ENCODE measurements around the gene TEAD1.

TEAD1 gene

DNA sequence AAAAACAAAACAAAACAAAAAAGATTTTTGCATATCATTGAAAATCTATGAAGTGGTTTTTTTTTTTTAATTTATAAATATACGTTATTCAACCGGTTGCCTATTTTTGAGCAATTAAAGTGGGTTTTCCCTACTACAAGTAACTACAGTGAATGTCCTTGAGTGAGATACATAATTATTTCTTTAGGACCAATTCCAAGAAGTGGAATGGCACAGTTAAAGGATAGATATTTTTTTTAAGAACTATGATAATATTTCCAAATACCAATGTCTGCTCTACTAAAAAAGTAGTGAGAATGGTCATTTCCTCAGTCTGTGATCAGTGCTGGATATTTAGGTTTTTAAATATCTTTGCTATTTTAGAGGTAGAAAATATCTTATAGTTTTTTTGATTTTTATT lies 118.8 kb downstream of the TEAD1 start:
- DNase-seq = no peak

DNA sequence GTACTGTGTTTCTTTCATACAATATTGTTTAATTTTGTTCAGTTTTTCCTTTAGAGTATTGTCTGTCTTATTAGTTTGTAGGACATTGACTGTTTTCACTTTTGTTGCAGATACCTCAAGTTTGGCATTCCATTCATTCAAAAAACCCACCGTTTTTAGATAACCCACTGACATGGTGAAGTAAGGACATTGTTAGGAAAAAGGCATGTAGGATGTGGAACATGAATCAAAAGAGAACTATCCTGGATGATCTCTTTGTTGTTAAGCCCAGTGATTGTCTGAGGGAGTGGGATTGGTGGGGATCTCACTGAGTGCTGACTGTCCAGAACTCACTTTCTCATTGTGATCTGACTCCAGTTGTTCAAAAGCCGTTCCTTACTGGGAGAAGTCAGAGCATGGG lies 119.3 kb downstream of the TEAD1 start:
- DNase-seq = no peak

DNA sequence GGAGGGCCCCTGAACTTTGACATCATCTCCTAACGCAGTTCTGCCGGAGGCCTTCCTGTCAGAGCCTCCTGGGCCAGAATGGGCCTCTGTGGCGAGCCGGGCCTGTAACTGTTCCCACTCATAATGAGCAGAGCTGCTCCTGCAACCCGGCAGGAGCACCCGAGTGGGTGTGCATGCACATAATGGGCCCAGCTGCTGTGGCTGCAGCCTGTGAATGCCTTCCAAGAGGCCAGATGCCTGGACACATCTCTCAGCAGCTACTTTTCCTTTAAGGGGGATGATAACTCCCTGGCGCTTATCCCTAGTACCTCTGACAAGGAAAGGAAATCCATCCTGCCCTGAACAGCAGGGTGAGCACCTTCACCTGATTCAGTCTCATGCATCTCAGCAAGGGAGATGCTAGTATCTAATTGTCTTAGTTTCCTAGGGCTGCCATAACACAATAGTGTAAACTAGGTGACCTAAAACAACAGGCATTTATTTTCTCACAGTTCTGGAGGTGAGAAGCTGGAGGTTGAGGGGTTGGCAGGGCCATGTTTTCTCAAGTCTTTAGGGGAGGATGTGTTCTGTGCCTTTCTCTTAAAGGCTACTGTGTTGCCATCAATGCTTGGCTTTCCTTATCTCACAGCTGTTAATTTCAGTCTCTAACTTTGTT lies 120.5 kb downstream of the TEAD1 start:
- no peak for DNase-seq

DNA sequence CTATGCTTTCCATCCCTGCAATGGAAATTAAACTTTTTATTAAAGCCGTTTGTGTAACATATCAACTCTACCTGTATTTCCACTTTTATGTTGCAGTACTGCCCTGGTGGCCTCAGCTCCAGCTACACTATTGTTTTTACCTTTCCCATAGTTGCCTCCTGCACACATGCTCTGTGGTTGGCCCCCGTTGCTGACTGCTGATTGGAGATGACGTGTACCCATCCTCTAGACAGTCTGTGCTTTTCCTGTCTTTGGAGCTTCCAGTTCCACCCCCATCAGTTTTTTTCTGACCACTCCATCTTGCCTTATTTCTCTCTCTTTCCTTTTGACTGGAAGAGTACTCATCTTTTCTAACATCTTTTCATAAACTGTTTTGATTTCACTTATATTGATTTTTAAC lies 123.8 kb downstream of the TEAD1 start:
- no peak for DNase-seq

DNA sequence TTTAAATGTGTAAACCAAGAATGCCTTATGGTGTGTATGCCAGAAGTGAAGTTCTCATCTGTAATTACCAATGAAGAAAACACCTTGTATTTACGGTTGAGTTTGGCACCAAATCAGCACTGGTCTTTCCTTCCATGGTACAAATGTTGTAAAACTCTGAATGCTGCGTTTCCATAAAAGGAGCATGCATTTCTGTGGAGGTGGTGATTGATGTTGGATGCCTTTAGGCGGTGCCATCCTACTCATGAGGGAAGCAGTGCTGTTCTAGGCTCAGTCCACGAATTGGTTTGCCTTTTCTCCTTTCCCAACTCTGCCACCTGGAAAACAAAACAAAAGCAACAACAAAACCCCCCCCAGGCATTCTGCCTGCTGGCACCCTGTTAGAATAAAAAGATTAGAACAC lies 124.4 kb downstream of the TEAD1 start:
- no peak for DNase-seq

DNA sequence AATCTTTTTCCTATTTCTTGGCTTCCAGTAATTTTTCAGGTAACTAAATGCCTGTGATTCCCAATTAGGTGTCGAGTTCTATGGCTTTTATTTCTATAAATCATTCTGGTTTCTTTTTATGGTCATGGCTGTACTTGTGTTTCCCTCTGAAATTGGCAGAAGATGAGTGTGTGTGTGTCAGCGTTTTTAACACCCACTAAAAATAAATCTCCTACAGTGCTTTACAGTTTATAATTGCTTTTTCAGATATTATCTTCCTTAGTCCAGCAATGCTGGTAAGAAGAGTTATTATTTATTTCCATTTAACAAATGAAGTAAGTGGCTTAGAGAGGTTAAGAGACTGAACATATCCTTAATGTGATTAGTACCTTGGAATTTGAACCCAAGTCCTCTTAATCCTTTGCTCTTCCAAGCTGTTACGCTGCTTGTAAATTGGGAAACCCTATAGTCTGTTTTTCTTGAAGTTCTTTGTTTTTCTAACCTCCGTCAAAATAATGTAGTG lies 125.2 kb downstream of the TEAD1 start:
- no peak for DNase-seq

DNA sequence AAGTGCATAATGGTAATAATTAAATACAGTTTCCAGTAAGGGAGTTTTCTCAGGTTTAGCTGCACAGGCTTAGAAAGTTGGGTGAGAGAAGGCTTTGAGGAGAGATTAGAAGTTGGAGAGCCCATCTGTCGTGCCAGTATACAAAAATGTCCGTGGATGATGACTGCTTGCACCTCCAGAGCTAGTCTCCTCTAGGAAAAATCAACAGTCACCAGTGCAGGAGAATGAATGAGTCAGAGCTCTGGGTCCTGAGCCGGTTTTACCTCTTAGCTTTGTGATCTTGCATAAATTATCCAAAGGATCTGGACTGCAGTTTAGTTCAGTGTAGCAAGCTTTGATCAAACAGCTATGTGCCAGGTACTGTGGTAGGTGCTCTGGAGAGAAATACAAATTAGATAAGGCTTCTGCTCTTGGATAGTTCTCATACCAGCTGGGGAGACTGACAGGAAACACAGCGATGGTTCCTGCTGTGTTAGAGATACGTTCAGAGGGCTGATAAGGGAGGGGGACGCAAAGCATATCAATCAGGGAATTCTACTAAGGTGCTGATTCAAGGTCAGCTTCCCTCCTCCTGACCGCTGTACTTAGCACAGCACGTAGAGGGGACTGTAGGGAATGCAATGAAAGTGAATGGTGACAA lies 125.9 kb downstream of the TEAD1 start:
- no peak for DNase-seq

DNA sequence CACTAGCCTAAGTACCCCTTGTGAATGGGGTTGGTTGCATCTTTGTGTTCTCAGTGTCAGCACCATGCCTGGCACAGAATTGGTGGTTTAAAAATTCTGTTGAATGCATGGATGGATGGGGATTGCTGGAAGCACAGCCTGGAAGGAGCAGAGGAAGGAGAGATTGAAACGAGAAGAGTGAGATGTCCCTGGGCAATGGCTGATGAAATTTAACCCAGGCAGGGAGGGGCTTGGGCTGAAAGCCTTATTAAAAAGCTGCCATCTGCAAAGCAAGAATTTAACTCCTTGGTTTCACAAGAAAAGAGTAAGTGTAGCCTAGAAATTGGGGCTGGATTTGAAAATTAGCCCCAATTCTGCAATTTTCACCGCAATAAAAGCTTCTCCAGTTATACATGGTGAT lies 126.7 kb downstream of the TEAD1 start:
- DNase-seq = no peak

DNA sequence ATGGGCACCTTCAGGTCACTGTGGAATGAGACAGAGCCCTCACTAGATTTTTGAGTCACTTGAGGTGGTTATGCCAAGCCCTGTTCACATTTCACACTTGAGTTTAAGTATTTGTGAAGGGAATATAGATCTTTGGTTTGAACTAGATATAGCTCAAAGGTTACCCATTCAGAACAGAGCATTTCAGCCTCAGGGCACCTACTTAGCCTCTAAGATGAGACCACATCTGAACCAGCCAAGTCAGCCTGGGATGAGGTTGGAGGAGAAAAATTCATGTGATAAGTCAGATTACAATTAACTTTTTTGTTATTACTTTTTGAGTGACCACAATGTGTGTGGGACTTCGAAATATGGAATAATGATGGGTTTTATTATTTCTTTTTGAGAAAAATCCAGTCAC lies 127.8 kb downstream of the TEAD1 start:
- DNase-seq = no peak

DNA sequence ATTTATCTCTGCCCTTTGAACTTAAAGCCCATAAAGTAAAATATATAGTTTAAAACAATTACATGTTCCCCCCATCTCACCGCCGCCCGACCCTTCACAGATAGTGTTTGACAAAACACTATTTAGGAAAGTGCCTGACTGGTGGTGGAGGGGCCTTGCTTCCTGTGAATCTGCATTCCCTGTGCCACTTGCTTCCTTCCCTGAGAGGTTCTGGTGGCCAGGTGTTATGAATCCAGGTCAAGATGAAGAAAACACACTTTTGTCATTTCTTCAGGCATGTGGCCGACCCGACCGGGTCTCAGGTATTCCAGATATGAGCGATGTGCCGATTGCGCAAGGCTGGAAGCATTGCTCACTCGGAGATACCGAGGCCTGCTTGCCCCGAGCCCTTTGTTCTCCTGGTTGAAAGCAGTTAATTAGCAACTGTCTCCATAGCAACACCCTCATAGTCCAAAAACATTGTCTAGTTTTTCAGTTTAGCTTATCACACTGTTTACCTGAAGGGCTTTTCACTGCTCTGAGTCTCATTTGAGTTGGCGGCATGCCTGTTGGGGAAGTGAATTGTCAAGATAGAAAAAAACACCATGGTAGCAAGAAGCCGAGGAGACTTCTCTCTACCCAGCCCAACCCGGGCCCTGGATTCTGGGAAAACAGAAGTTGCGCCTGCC lies 128.3 kb downstream of the TEAD1 start:
- no peak for DNase-seq

DNA sequence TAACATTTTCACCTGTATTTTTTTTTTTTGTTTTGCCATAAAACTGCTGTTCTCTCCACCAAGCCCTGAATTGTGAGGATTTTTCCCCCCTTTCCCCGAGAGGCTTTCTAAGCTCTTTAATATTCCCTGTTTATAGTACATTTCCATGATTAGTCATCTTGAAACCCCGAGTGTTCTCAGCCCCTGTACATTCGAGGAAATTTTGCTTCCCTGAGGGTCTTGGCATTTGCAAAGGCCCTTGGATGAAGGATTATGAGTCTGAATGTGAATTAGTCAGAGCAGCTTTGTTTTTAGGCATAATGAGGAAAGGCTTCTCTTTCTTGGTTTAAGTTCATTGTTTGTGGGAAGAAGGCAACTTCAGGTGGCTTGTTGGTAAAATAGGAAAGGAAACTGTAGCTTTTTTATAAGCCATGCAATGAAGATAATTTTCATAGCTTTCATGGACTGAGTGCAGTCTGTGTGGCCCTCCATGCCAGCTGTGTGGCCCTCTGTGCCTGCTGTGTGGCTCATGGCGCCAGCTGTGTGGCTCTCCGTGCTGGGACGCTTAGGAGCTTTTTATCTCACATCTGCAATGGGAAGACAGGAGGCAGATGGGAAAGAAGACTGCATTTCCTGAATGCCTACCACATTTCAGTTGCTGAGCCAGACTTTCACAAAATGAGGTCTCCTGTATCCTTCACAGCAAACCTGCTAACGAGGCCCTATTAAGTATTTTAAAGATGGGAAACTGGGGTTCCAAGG lies 129.0 kb downstream of the TEAD1 start:
- no peak for DNase-seq

DNA sequence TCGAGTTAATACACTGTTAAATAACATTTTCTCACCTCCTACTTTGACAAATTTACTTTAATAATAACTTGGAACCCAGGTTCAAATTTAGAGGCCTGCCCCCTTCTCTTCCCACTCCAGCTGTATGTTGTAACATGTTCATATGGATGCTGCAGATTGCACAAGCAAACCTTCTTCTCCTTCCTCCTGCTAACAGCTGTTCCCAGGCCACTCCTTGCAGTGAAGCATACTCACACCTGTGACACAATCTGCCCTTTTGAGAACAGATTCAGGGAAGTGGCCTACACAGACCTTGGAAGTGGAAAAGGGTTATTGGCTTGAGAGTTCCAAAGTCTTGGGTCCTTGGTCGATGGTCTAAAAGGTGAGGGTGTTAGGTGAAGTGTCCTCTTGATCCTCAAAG lies 131.9 kb downstream of the TEAD1 start:
- no peak for DNase-seq

DNA sequence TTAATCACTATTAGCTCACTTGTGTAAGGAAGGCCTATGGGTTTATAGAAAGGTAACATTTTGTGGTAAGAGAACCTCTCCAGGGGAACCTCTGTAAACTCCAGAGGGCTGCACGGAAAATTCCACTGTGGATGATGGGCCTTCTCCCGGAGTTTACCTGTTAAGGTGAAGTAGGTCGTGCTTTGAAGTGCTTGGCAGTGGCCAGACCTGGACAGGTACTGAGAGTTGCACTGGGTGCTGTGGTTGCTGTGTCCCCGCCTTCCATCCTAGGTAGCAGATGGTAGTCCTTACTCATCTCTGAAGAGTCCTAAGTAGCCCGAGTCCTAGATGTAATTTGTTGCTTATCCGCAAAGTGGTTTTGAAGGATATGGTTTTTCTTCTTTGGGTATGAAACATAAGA lies 133.4 kb downstream of the TEAD1 start:
- DNase-seq = no peak

DNA sequence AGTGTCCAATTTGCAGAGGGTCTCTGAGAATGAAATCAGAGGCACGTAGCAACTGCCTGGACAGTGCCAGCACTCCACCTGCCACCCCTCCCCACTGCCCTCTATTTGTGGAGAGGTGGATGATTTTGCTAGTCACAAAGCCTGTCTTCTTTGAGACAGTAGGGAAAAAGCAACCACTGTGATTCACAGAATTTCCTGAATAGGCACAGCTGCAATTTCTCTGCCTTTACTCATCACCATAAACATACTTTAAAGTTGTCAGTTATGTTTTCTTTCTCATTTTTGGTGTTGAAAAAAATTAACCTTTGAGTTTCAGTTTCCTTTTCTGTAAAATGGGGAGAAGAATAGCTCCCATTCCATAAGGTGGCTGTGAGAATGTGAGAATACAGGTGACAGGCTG lies 134.3 kb downstream of the TEAD1 start:
- no peak for DNase-seq

DNA sequence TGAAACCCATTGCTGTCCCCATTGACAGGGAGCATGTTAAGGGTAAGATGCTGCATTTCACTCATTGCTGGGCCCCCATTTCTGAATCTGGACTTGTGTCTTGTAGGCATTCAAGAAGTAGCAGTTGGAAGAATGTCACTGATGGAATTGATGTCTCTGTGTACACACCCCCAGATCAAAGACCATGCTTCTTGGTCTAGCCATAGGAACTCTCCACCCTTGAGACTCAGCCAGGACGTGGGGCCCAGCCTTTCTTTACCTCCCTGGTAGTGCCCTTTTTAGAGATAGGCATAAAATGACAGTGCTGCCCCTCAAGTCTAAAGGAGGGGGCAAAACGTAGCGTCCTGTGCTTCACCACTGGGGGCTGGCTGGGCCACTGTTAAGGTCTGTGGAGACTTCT lies 135.1 kb downstream of the TEAD1 start:
- no peak for DNase-seq

DNA sequence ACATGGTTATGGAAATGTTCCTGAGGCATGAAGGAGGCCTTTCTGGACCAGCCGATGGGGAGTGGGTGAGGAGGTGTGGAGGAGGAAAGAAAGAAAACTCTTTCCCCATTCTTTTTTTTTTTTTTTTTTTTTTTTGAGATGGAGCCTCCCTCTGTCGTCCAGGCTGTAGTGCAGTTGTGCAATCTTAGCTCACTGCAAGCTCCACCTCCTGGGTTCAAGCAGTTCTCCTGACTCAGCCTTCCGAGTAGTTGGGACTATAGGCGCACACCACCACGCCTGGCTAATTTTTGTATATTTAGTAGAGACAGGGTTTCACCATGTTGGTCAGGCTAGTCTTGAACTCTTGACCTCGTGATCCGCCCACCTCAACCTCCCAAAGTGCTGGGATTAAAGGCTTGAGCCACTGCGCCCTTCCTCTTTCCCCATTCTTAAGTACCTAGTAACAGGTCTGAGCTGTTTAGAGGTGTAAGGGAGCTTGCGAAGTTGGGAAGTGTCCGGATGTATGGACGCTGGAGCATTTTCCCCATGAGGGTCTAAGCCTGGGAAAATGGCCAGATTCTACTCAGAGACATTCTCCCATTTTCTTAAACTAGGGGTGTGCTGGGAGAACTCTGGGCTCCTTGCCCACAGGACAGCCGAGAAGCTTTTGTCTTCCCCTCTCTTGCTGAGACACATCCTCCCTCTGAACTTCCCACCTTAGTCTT lies 135.8 kb downstream of the TEAD1 start:
- no peak for DNase-seq

DNA sequence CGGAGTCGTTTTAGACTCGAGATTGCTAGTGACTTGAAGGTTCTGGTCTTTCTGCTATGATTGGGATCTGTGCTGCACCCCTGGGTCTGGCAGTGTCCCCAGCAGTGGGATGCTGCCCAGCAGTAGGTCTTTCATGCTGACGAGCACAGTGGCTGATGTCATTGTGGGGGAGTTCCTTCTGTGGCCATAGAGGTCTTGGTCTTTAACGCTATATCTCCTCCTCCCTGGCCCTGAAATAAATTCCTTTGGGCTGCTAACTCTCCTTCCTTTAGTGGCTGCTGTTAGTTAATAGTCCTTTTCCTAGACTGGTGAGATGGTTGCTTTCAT lies 136.3 kb downstream of the TEAD1 start:
- no peak for DNase-seq

DNA sequence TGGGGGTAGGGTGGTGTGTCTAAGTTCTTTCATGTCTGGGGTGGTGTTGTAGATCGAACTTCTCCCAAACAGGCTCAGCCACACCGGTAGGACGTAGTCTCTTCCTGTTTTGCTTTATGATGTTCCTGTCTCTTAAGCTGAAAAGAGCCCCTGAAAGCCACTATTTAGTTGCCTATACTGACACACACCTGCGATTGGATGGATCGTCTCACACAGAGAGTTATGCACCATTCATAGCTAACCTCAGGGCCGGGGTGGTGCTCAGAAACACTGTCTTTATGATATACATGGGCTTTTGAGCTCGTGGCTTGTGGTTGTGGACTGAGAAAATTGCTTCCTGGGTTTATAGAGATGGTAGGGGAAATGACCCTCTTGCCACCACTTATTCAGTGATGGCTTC lies 137.6 kb downstream of the TEAD1 start:
- no peak for DNase-seq

DNA sequence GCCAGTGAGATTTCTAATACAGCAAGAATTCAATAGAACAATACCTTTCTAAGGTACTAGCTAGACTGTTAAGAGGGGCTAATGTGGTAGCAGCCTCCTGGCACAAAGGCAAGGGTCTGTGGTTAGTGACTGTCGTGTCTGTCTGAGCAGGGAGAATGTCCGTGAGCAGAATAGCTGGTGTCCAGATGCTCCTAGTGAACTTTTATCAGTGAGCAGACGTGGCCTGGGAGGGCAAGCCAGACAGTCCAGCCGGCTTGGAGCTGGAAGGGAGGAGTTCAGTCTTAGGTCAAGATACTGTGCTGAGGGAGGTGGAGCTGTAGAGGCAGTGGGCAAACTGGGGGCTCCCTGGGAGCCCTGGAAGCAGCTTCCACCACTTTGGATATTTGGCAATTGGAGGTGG lies 138.6 kb downstream of the TEAD1 start:
- no peak for DNase-seq

DNA sequence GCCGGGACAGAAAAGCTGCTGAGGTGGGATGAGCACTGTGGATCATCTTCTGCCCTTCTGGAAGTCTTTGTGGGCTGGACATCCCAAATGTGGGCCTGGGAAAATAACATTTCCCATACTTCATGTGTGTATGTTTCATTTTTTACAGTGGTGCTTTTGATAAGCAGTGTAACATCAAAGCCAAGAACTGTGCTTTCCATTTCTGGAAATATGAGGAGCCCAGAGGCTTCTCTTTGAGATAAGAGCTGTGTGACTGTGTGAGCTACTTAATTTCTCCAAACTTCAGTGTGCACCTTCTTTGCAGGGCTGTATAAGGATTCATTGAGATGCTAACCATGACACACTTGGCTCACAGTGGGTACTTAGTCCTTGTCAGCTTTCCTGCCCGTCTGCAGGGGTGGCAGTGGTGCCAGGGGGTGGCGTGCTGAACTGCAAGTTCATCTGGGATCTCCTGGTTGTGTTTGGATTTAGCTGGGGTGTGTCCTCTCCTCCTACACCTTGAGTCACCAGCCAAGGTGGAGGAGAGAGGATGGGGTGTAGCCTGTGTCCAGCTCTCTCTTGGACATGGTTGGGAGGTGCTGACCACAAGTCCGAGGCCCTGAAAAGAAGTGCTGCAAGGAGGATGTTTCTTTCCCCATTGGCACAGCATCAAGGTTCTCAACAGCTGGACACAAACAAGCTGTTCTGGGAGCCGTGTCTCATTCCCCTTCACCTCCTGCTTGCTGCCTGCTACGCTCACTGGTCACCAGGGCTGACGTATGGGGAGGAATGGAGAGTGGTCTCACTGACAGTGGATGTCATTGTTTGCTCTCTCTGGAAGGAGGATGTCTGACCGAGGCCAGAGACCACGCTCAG lies 139.4 kb downstream of the TEAD1 start:
- DNase-seq = no peak

DNA sequence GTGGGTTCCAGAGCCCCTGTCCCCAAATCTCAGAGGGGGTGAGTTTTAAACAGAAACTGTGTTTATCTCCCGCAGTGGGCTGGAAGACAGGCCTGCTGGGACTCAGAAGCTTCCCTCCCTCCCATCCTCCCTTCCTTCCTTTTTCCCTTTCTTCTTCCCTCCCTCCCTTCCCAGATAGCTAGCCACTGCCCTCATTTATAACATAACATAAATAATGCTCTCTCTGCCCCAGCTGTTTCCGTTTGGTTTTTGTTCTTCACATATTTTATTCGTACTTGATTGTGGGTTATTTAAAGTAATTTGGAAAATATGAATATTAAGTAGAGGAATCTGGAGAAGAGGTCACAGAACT lies 140.9 kb downstream of the TEAD1 start:
- DNase-seq = no peak

DNA sequence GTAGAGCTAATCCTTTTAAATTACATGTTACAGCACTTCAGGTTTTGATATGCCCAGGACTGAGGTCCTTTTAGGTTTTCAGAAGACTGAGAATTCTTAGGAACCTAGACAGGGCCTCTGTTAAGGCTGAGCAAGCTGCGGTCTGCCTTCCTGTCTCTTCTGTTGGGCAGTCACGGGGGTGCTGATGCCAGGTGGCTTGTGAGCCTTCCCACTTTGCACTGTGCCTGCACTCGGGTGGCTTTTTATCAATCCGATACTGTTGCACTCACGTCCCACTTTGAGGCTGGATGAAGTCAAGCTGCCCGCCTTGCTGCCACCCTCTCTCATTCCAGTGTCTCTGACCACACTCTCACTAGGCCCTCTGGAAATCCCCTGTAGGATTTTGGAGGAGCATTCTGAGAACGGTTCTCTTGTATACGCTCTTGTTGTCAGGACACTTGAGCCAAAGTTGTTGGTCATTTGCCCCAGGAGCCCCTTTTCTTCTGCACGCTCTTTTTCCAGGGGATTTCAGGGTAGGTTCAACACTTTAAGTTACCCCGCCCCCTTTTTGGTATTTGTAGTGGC lies 141.8 kb downstream of the TEAD1 start:
- DNase-seq = no peak
